HFFc6 (cell line): ENCODE measurements around the gene SKAP1. TPM values are rescaled to one million over a fixed set of nuclear protein-coding genes. Genes with fewer than 3 reads are reported as not detected.
"Not testable (repeated sequence)": the region's sequence is repeated elsewhere in the genome, so short reads cannot be mapped to it uniquely, and the experiment has no call there.

ENCODE experiments used
- DNase-seq: peaks from one replicate; pipeline ENCODE4 v3.0.0-alpha.2; 2018
- H3K27ac Mint-ChIP-seq: 2 replicates; pipeline ENCODE4 v1.8.0; 2020; ENCODE audit warnings: mild to moderate bottlenecking, mixed read lengths
- H3K27me3 Mint-ChIP-seq: 2 replicates; pipeline ENCODE4 v1.8.0; 2021; ENCODE audit warnings: mild to moderate bottlenecking, moderate library complexity, mixed read lengths; ENCODE audit not compliant: insufficient read depth
- H3K36me3 Mint-ChIP-seq: 2 replicates; pipeline ENCODE4 v1.8.0; 2021; ENCODE audit warnings: low read depth, mixed read lengths
- H3K4me1 Mint-ChIP-seq: 2 replicates; pipeline ENCODE4 v1.8.0; 2020; ENCODE audit warnings: low read depth, mixed read lengths
- H3K4me3 Mint-ChIP-seq: 2 replicates; pipeline ENCODE4 v1.8.0; 2020; ENCODE audit warnings: mild to moderate bottlenecking, moderate library complexity, mixed read lengths
- H3K9me3 Mint-ChIP-seq: 2 replicates; pipeline ENCODE4 v1.8.0; 2020; ENCODE audit warnings: mild to moderate bottlenecking, mixed read lengths
- total RNA-seq, 6 experiments: library from RNA; stranded (reverse); fragmentation: NEBNext Ultra II Directional; extraction: Animal tissue kit (Norgen Biotek cat#: 25700); gene quantifications; 2 replicates in 1 of 6; 3 replicates in 5 of 6; pipeline ENCODE4 v1.2.3, GENCODE V29; 2021
- TF ChIP-seq, protein P1 (sequence below): fragments of 200-600 bp; sonication (generic); IDR thresholded peaks from 2 replicates; pipeline ENCODE4 v1.5.0; 2021; ENCODE audit warnings: antibody characterized with exemption, mild to moderate bottlenecking

SKAP1 gene
- total RNA-seq, 6 experiments from 2014 or later, result not detected

DNA sequence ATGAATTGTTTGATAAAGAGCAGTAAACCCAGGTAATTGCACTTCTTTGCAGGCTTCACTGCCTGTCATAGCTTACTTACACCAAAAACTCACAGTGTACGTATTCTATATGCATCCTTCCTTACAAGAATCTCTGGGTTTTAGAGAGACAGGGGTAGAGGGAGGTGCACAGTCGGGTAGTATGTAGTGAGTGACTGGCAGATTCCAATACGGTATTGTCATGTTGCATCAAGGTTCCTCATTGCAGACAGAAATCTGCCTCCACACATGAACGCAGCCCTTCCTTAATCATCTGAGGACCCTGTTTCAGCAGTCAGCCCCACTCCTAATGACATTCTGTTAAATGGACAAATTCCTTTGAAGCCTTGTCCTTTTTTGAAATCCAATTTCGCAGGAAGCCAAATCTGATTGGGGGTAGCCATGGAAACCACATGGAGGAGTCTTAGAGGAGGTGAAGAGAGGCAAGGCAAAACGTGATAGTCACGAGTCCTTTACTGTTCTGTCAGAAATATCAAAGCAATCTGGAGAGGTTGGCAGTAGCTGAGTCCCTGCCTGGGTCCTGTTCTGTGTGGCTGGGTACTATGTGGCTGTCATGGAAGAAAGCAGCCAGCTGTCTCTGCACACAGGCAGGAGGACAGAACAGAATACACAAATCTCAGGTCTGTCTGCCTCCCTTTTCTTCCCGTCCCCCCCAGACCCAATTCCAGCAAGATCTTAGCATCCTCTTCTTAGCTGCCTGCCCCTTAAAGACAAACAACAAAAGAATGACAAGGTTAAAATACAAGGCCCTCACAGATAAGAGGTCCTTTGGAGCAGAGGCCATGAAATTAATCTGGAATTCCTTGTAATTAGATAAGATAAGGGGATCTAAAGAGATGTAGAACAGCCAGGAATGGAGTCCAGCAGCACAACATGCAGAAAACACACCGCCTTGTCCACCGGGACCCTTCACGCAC lies 3.1 kb upstream of the SKAP1 start:
- Mint-ChIP-seq H3K9me3 (peaks cover 5% of the 10 kb centered on the region; the same call in 1 of the 2 replicates), H3K4me1 (no peaks in the 10 kb centered on the region), H3K27ac (no peak overlapping the region), H3K36me3 (peaks cover 5% of the 10 kb centered on the region; the same call in 1 of the 2 replicates), H3K27me3 (peaks cover 63% of the 10 kb centered on the region), H3K4me3 (no peak overlapping the region)
- no peak for DNase-seq
- TF ChIP-seq, protein P1, sequence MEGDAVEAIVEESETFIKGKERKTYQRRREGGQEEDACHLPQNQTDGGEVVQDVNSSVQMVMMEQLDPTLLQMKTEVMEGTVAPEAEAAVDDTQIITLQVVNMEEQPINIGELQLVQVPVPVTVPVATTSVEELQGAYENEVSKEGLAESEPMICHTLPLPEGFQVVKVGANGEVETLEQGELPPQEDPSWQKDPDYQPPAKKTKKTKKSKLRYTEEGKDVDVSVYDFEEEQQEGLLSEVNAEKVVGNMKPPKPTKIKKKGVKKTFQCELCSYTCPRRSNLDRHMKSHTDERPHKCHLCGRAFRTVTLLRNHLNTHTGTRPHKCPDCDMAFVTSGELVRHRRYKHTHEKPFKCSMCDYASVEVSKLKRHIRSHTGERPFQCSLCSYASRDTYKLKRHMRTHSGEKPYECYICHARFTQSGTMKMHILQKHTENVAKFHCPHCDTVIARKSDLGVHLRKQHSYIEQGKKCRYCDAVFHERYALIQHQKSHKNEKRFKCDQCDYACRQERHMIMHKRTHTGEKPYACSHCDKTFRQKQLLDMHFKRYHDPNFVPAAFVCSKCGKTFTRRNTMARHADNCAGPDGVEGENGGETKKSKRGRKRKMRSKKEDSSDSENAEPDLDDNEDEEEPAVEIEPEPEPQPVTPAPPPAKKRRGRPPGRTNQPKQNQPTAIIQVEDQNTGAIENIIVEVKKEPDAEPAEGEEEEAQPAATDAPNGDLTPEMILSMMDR, result no peak

- Mint-ChIP-seq H3K36me3 (peaks cover 5% of the 10 kb centered on the region; the same call in 1 of the 2 replicates), H3K27me3 (peaks cover 51% of the 10 kb centered on the region), H3K4me3 (no peak overlapping the region), H3K27ac (no peak overlapping the region), H3K9me3 (peaks cover 5% of the 10 kb centered on the region; the same call in 1 of the 2 replicates), H3K4me1 (no peaks in the 10 kb centered on the region)
- DNase-seq, result no peak
- TF ChIP-seq, protein P1, result no peak
Measured at GRCh38 chr17:48429156-48429555, 858 bp downstream of the SKAP1 start.

GRCh38 chr17:48427598-48427997 lies 2.4 kb downstream of the SKAP1 start:
- TF ChIP-seq, protein P1, result no peak
- no peak overlapping the region for H3K27ac Mint-ChIP-seq
- peaks cover 49% of the 10 kb centered on the region for H3K27me3 Mint-ChIP-seq
- no peak overlapping the region for H3K4me3 Mint-ChIP-seq
- no peaks in the 10 kb centered on the region for H3K4me1 Mint-ChIP-seq
- peaks cover 5% of the 10 kb centered on the region; the same call in 1 of the 2 replicates for H3K36me3 Mint-ChIP-seq
- DNase-seq, result no peak
- peaks cover 5% of the 10 kb centered on the region; the same call in 1 of the 2 replicates for H3K9me3 Mint-ChIP-seq

- H3K27me3 Mint-ChIP-seq, result peaks cover 46% of the 10 kb centered on the region
- no peak overlapping the region for H3K4me3 Mint-ChIP-seq
- peaks cover 5% of the 10 kb centered on the region; the same call in 1 of the 2 replicates for H3K36me3 Mint-ChIP-seq
- no peak for DNase-seq
- no peaks in the 10 kb centered on the region for H3K4me1 Mint-ChIP-seq
- TF ChIP-seq, protein P1, result no peak
- peaks cover 5% of the 10 kb centered on the region; the same call in 1 of the 2 replicates for H3K9me3 Mint-ChIP-seq
- H3K27ac Mint-ChIP-seq, result no peak overlapping the region
Measured at GRCh38 chr17:48426761-48427500, 3.1 kb downstream of the SKAP1 start.

- DNase-seq, result no peak
- H3K4me3 Mint-ChIP-seq, result no peak overlapping the region
- peaks cover 5% of the 10 kb centered on the region; the same call in 1 of the 2 replicates for H3K9me3 Mint-ChIP-seq
- TF ChIP-seq, protein P1, result no peak
- peaks cover 5% of the 10 kb centered on the region; the same call in 1 of the 2 replicates for H3K36me3 Mint-ChIP-seq
- no peaks in the 10 kb centered on the region for H3K4me1 Mint-ChIP-seq
- no peak overlapping the region for H3K27ac Mint-ChIP-seq
- H3K27me3 Mint-ChIP-seq, result peaks cover 43% of the 10 kb centered on the region
Measured at GRCh38 chr17:48426019-48426665, 3.9 kb downstream of the SKAP1 start.

- not testable (repeated sequence) for H3K36me3 Mint-ChIP-seq, H3K9me3 Mint-ChIP-seq, H3K4me3 Mint-ChIP-seq, DNase-seq, H3K27ac Mint-ChIP-seq, H3K4me1 Mint-ChIP-seq
- H3K27me3 Mint-ChIP-seq, result peaks cover 23% of the 10 kb centered on the region
Measured at GRCh38 chr17:48422060-48422459, 8.0 kb downstream of the SKAP1 start.
